ENCODE results near the gene SLC38A8. TPM values are rescaled to one million over a fixed set of nuclear protein-coding genes. Genes with fewer than 3 reads are reported as not detected.

SLC38A8 gene
- total RNA-seq, 1 experiment from 2014 or later: 0.35 TPM

DNA sequence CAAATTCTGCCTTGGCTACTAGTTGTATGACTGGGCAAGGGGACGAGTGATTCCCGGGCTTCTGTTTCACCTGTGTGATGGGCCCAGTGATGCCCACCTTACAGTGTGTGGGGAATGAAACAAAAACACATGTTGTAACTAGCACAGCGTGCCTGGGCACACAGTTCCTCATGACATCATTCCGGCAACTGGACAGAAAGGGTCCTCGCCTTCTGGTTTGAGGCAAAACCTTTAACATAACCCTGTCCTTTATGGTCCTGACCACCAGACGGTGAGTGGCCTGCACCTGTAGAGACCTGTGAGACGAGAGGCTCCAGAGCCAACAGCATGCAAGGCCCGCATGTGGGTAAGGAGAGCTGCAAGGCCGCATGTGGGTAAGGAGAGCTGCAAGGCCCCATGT lies 7.7 kb upstream of the SLC38A8 start:
- Histone ChIP-seq H3K79me2 (ENCODE audit: insufficient read depth, low read length) (no peaks in the 10 kb centered on the region), H2BK15ac (ENCODE audit: low read depth, low read length) (no peak overlapping the region), H4K91ac (ENCODE audit: insufficient read length, low read depth, low read length) (no peak overlapping the region), H2BK120ac (ENCODE audit: low read depth, low read length, poor library complexity, severe bottlenecking) (no peak overlapping the region), H4K5ac (ENCODE audit: insufficient read length, low read depth, low read length) (no peak overlapping the region), H3T11ph (ENCODE audit: low read length) (no peak overlapping the region), H2BK12ac (ENCODE audit: insufficient read length, low read depth, low read length) (no peak overlapping the region), H3K4ac (ENCODE audit: low read depth, low read length) (no peak overlapping the region), H2BK20ac (ENCODE audit: low read depth, low read length, poor library complexity, severe bottlenecking) (no peak overlapping the region), H4K20me1 (ENCODE audit: control insufficient read depth, insufficient read depth, insufficient read length) (no peaks in the 10 kb centered on the region), H3K9ac (ENCODE audit: extremely low read depth, insufficient read length, low read length) (no peak overlapping the region), H3K56ac (ENCODE audit: insufficient read length, low read depth, low read length) (no peak overlapping the region), H4K8ac (replicated peaks; ENCODE audit: insufficient read length, low read depth, low read length) (no peak overlapping the region), H3K4me1 (ENCODE audit: insufficient read depth, low read length) (no peaks in the 10 kb centered on the region), H2BK5ac (ENCODE audit: insufficient read length, low read length) (no peak overlapping the region), H3K18ac (ENCODE audit: insufficient read length, low read depth, low read length) (no peak overlapping the region), H2AFZ (ENCODE audit: low read length) (no peak overlapping the region), H3K14ac (ENCODE audit: insufficient read depth, low read length) (no peak overlapping the region), H3K27ac (ENCODE audit: insufficient read length, low read depth, low read length) (no peak overlapping the region), H3K9me3 (ENCODE audit: control insufficient read depth, low read depth, low read length) (no peaks in the 10 kb centered on the region), H3K4me2 (ENCODE audit: insufficient read depth, insufficient read length, low read length) (no peak overlapping the region), H3K27me3 (ENCODE audit: insufficient read depth, low read length) (no peaks in the 10 kb centered on the region), H2AK5ac (ENCODE audit: insufficient read length, low read length) (no peak overlapping the region), H3K23me2 (ENCODE audit: insufficient read length, low read depth, low read length, poor library complexity, severe bottlenecking) (no peaks in the 10 kb centered on the region), H3K23ac (ENCODE audit: insufficient read length, low read depth, low read length) (no peak overlapping the region), H3K79me1 (ENCODE audit: insufficient read depth, low read depth, low read length, poor library complexity, severe bottlenecking) (no peaks in the 10 kb centered on the region)
- DNase-seq: no peak
- peaks cover 2 to 10% of the 10 kb centered on the region in 2 experiments for H3K4me1 Mint-ChIP-seq
- peak overlapping the region in 1 of 3 experiments; percentile 48; a peak in 1 of 7 replicates for H3K27ac Mint-ChIP-seq
- no CpG with 5 or more reads among the region's 9 CpGs for WGBS (ENCODE audit: extremely low coverage, insufficient read length, low lambda C conversion rate)
- no peaks in the 10 kb centered on the region for H3K9me3 Mint-ChIP-seq
- H3K27me3 Mint-ChIP-seq (ENCODE audit: low read depth): no peaks in the 10 kb centered on the region; the same call in 1 of the 2 replicates
- H3K36me3 Mint-ChIP-seq (ENCODE audit: insufficient read depth in 1 of 3, low read depth in 3 of 3): peaks cover 8 to 33% (median 25%) of the 10 kb centered on the region in 3 experiments; a peak in 5 of 7 replicates
- H3K4me3 Mint-ChIP-seq: no peak overlapping the region
- TF ChIP-seq, protein P1, sequence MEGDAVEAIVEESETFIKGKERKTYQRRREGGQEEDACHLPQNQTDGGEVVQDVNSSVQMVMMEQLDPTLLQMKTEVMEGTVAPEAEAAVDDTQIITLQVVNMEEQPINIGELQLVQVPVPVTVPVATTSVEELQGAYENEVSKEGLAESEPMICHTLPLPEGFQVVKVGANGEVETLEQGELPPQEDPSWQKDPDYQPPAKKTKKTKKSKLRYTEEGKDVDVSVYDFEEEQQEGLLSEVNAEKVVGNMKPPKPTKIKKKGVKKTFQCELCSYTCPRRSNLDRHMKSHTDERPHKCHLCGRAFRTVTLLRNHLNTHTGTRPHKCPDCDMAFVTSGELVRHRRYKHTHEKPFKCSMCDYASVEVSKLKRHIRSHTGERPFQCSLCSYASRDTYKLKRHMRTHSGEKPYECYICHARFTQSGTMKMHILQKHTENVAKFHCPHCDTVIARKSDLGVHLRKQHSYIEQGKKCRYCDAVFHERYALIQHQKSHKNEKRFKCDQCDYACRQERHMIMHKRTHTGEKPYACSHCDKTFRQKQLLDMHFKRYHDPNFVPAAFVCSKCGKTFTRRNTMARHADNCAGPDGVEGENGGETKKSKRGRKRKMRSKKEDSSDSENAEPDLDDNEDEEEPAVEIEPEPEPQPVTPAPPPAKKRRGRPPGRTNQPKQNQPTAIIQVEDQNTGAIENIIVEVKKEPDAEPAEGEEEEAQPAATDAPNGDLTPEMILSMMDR (conservative IDR thresholded peaks at IDR 0.05): no peak
